HepG2 (cell line): Measurements from ENCODE around the gene DCDC1. TPM values are rescaled to one million over a fixed set of nuclear protein-coding genes. Genes with fewer than 3 reads are reported as not detected.

Source experiments
- ATAC-seq: fragments of 200-7000 bp; cut with Tn5 transposase; 3 replicates; pipeline ENCODE4 v1.9.1; 2020; ENCODE audit warnings: mild to moderate bottlenecking, moderate library complexity
- BruUV-seq: library from RNA; stranded (reverse); fragments of 400-500 nt; replicated peaks from 2 replicates; lab custom pipeline; 2021; lab: Mats Ljungman, UMichigan
- CTCF ChIA-PET: fragments of 300-600 bp; formaldehyde crosslinking; extraction: SDS; loops from one replicate; lab custom pipeline; 2021; ENCODE audit warnings: low total read pairs, inconsistent platforms, low intra/inter-chr PET ratio; lab: Yijun Ruan, JAX
- POLR2A ChIA-PET: fragments of 350-600 bp; sonication (Branson Sonifier 250); formaldehyde crosslinking; loops from one replicate; lab custom pipeline; 2020; ENCODE audit warnings: antibody characterized with exemption, inconsistent platforms; lab: Yijun Ruan, JAX
- DNase-seq: peaks from one replicate; pipeline ENCODE4 v3.0.0-alpha.2; 2015; ENCODE audit warnings: low spot score
- FAIRE-seq: peaks from 3 replicates; lab custom pipeline; 2011; peaks lifted over from hg19 to GRCh38; lab: Jason Lieb, UNC
- H2AFZ ChIP-seq: one replicate; pipeline ENCODE4 v1.6.1; 2011; ENCODE audit warnings: low read length, inconsistent platforms
- H3K27ac ChIP-seq: fragments of 300-600 bp; 3 replicates; pipeline ENCODE4 v1.8.0; 2011; ENCODE audit warnings: mixed run types, mild to moderate bottlenecking, mixed read lengths, low read length, inconsistent platforms; ENCODE audit not compliant: insufficient read depth; ENCODE audit errors: extremely low read length
- H3K27me3 ChIP-seq, 2 experiments: fragments of 200-600 bp in 1 of 2; 2 replicates in 1 of 2; 3 replicates in 1 of 2; pipeline versions ENCODE4 v1.6.0 to v1.8.0; 2011; ENCODE audit warnings: low read length in 2 of 2, mild to moderate bottlenecking in 2 of 2, moderate library complexity in 2 of 2, inconsistent platforms in 1 of 2; ENCODE audit not compliant: insufficient read depth in 2 of 2, control insufficient read depth in 1 of 2
- H3K36me3 ChIP-seq, 2 experiments: fragments of 200-600 bp in 1 of 2; replicated peaks in 1 of 2; 2 replicates in 1 of 2; 3 replicates in 1 of 2; pipeline versions ENCODE4 v1.5.1 to v1.8.0; 2011; ENCODE audit warnings: low read length in 2 of 2, inconsistent platforms in 1 of 2; ENCODE audit not compliant: insufficient read depth in 2 of 2, control insufficient read depth in 1 of 2
- H3K4me1 ChIP-seq: 2 replicates; pipeline ENCODE4 v1.5.1; 2012; ENCODE audit warnings: low read length, inconsistent platforms; ENCODE audit not compliant: insufficient read depth
- H3K4me2 ChIP-seq: 2 replicates; pipeline ENCODE4 v1.6.0; 2011; ENCODE audit warnings: low read depth, low read length, inconsistent platforms
- H3K4me3 ChIP-seq, 3 experiments: fragments of 200-600 bp in 1 of 3; sonication (generic), shearing (Covaris generic) in 1 of 3; replicated peaks in 1 of 3; 2 replicates each; pipeline ENCODE4 v1.5.1; 2011 to 2016; ENCODE audit warnings: low read length in 3 of 3, inconsistent platforms in 2 of 3, low read depth in 2 of 3, mild to moderate bottlenecking in 2 of 3, control low read depth in 1 of 3, mixed read lengths in 1 of 3; ENCODE audit not compliant: insufficient read depth in 1 of 3
- H3K79me2 ChIP-seq: one replicate; pipeline ENCODE4 v1.6.1; 2011; ENCODE audit warnings: low read length, inconsistent platforms; ENCODE audit not compliant: insufficient read depth
- H3K9ac ChIP-seq: 2 replicates; pipeline ENCODE4 v1.6.0; 2011; ENCODE audit warnings: mild to moderate bottlenecking, low read depth, low read length, inconsistent platforms; ENCODE audit not compliant: insufficient read depth
- H3K9me3 ChIP-seq: 2 replicates; pipeline ENCODE4 v1.5.1; 2012; ENCODE audit warnings: mild to moderate bottlenecking, low read length
- H4K20me1 ChIP-seq: 2 replicates; pipeline ENCODE4 v1.6.0; 2011; ENCODE audit warnings: inconsistent platforms, mild to moderate bottlenecking, low read length, moderate library complexity; ENCODE audit not compliant: insufficient read depth
- CBX5 ChIP-seq: sonication (generic); formaldehyde crosslinking; IDR thresholded peaks from 2 replicates; pipeline ENCODE4 v1.4.0; 2020; ENCODE audit warnings: missing genetic modification reagents, borderline replicate concordance
- CCAR2 ChIP-seq: fragments of 200-400 bp; formaldehyde crosslinking; optimal IDR thresholded peaks from 2 replicates; pipeline ENCODE3; 2018; ENCODE audit warnings: low read depth, mild to moderate bottlenecking, low read length, moderate library complexity
- HIVEP1 ChIP-seq: sonication (generic); formaldehyde crosslinking; IDR thresholded peaks from 2 replicates; pipeline ENCODE4 v1.4.0; 2020; ENCODE audit warnings: mild to moderate bottlenecking, missing genetic modification reagents
- MXI1 ChIP-seq: IDR thresholded peaks from 3 replicates; pipeline ENCODE4 v1.6.1; 2012; ENCODE audit warnings: low read depth, low read length, inconsistent platforms, borderline replicate concordance
- NBN ChIP-seq: fragments of 450-650 bp; conservative IDR thresholded peaks from 2 replicates; pipeline ENCODE4 v1.6.1; 2017
- SIN3B ChIP-seq: fragments of 150-350 bp; IDR thresholded peaks from 2 replicates; pipeline ENCODE4 v1.6.1; 2014; ENCODE audit warnings: low read length
- SPEN ChIP-seq: sonication (generic); formaldehyde crosslinking; IDR thresholded peaks from 2 replicates; pipeline ENCODE4 v1.5.1; 2020; ENCODE audit warnings: low read depth, mild to moderate bottlenecking, missing genetic modification reagents
- ZNF207 ChIP-seq: fragments of 450-650 bp; IDR thresholded peaks from 2 replicates; pipeline ENCODE4 v1.6.1; 2016; ENCODE audit warnings: antibody characterized with exemption, borderline replicate concordance
- ZNF329 ChIP-seq: sonication (generic); formaldehyde crosslinking; IDR thresholded peaks from 2 replicates; pipeline ENCODE4 v1.9.0; 2021; ENCODE audit warnings: low read depth, mild to moderate bottlenecking, missing genetic modification reagents
- ZNF33B ChIP-seq: sonication (generic); formaldehyde crosslinking; IDR thresholded peaks from 2 replicates; pipeline ENCODE4 v1.5.1; 2020; ENCODE audit warnings: mild to moderate bottlenecking, missing genetic modification reagents
- ZNF609 ChIP-seq: sonication (generic); formaldehyde crosslinking; IDR thresholded peaks from 2 replicates; pipeline ENCODE4 v1.4.0; 2020; ENCODE audit warnings: mild to moderate bottlenecking, missing genetic modification reagents, borderline replicate concordance
- WGBS: methylation state at CpG from one replicate; pipeline ENCODE4 v1.1.6; 2017; ENCODE audit warnings: low lambda C conversion rate; 5-methylcytosine and 5-hydroxymethylcytosine counted together
- in situ Hi-C: cut with HindIII; loops from 2 replicates; pipeline ENCODE4 v1.10.0; 2017; ENCODE audit warnings: low pct_unique_long_range_greater_than_20kb; ENCODE audit not compliant: extremely low pct_ligation_motif_present
- intact Hi-C: fragments of 100-400 bp; cut with micrococcal nuclease; formaldehyde crosslinking; loops from one replicate; pipeline ENCODE4 v1.10.0; 2022; ENCODE audit not compliant: unreplicated experiment
- polyA plus RNA-seq, 8 experiments: library from polyadenylated mRNA; depleted of rRNA in 3 of 8; stranded (reverse) in 7 of 8; unstranded in 1 of 8; fragments of >200 nt; fragmentation: Illumina TruSeq in 4 of 8; extraction: Trizol in 4 of 8; gene quantifications; 2 replicates each; pipeline versions ENCODE4 v1.2.1 to v1.2.3, GENCODE V29; 2011 to 2016; ENCODE audit warnings: low read depth in 4 of 8, missing spikeins in 1 of 8, mixed read lengths in 1 of 8; ENCODE audit not compliant: insufficient read depth in 1 of 8
- total RNA-seq, 5 experiments: library from RNA; depleted of rRNA; stranded (reverse); fragments of >200 nt; fragmentation: Illumina TruSeq; extraction: Trizol; gene quantifications; 2 replicates each; pipeline ENCODE4 v1.2.3, GENCODE V29; 2016; ENCODE audit warnings: low read depth in 1 of 5

DCDC1 gene
- total and polyA plus RNA-seq, 2 of the 13 experiments (the other 11 are each of a cell fraction or from before 2014, with no cell fraction given): 0.12 to 0.27 TPM

DNA sequence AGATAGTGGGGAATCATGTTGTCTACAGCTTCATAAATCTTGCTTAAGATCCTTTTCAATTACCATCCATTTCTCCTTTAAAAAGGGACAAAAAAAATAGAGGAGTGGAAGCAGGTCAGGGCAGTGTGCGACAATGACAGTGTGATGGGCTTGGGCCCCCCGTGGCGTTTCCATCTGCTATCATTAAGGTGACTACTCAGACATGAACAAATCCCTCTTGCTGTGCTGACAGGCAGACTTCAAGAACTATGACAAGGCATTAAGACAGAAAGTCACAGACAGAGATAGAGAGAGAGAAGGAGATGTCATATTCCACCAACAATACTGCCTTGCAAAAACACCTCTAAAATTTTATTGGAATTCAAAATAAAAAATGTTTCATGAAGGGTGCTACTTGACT is 263.2 kb downstream of the DCDC1 start:
- Histone ChIP-seq H3K4me1 (no peaks in the 10 kb centered on the region), H3K4me3 (no peak overlapping the region), H3K79me2 (no peaks in the 10 kb centered on the region), H3K27ac (no peak overlapping the region), H3K4me2 (no peak overlapping the region), H3K27me3 (no peaks in the 10 kb centered on the region; a peak in 1 of 5 replicates), H3K9me3 (no peaks in the 10 kb centered on the region), H4K20me1 (no peaks in the 10 kb centered on the region), H3K36me3 (no peaks in the 10 kb centered on the region), H3K9ac (no peak overlapping the region), H2AFZ (no peak overlapping the region)
- TF ChIP-seq ZNF207 (no peak), CBX5 (CRISPR knock-in tag) (no peak), NBN (no peak), SPEN (CRISPR knock-in tag) (no peak), HIVEP1 (no peak), ZNF33B (no peak), ZNF329 (CRISPR knock-in tag) (no peak), CCAR2 (no peak), SIN3B (no peak), MXI1 (no peak)
- intact Hi-C loops (loop anchor here (2.0 to 10.0 kb wide), 7 partner anchors 144 to 1070 kb away; no protein-coding TSS in a partner anchor), in situ Hi-C loops (loop anchor here (5.0 kb wide), 1 partner anchor 126 kb away; no protein-coding TSS in a partner anchor)
- ChIA-PET POLR2A (no interaction called here), CTCF (no interaction called here)
- BruUV-seq: no TSS peak
- no peak for DNase-seq
- WGBS: 4% methylated on average over 3 of the region's 3 CpGs
- no peak for FAIRE-seq
- no peak for ATAC-seq

DNA sequence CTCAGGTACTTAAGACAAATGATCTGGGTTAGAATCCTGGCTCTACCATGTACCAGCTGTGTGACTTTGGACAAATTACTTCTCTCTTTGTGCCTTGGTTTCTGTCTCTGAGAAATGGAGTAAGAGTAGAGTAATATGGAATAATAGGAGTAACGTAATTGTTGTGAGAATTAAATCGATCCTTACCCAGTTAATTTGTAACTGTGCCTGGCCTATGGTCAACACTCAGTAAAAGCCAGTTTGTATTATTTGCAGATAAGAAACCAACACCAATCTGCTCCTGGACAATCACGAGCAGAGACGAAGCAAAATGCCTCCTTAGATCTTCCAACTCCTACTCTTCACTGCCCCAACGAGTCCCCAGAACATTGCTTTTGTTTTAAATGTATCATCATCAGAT is 266.7 kb downstream of the DCDC1 start:
- intact Hi-C loops: loop anchor here (10.0 kb wide), 1 partner anchor 242 kb away; no protein-coding TSS in a partner anchor
- WGBS: 4% methylated on average over 5 of the region's 5 CpGs
- in situ Hi-C loops: no loop called here
- FAIRE-seq: no peak
- ATAC-seq: no peak; the same call in 2 of the 3 replicates
- no TSS peak for BruUV-seq
- CTCF ChIA-PET: no interaction called here
- POLR2A ChIA-PET: no interaction called here
- Histone ChIP-seq H3K27me3 (no peaks in the 10 kb centered on the region; a peak in 1 of 5 replicates), H3K4me2 (no peak overlapping the region), H4K20me1 (no peaks in the 10 kb centered on the region), H3K4me3 (no peak overlapping the region), H3K9me3 (no peaks in the 10 kb centered on the region), H3K4me1 (no peaks in the 10 kb centered on the region), H3K79me2 (no peaks in the 10 kb centered on the region), H3K36me3 (no peaks in the 10 kb centered on the region), H3K9ac (no peak overlapping the region), H3K27ac (no peak overlapping the region), H2AFZ (no peak overlapping the region)
- no peak for DNase-seq
- TF ChIP-seq ZNF609: no peak
